ENCODE data around the gene GREB1L. TPM values are rescaled to one million over a fixed set of nuclear protein-coding genes. Genes with fewer than 3 reads are reported as not detected.
"Not testable (repeated sequence)": the region's sequence is repeated elsewhere in the genome, so short reads cannot be mapped to it uniquely, and the experiment has no call there.

Gene GREB1L
- polyA plus RNA-seq, 1 experiment, result 2.7 TPM

GRCh38 chr18:21277578-21277977 is 35.5 kb downstream of the GREB1L start:
- TF ChIP-seq, protein P1, sequence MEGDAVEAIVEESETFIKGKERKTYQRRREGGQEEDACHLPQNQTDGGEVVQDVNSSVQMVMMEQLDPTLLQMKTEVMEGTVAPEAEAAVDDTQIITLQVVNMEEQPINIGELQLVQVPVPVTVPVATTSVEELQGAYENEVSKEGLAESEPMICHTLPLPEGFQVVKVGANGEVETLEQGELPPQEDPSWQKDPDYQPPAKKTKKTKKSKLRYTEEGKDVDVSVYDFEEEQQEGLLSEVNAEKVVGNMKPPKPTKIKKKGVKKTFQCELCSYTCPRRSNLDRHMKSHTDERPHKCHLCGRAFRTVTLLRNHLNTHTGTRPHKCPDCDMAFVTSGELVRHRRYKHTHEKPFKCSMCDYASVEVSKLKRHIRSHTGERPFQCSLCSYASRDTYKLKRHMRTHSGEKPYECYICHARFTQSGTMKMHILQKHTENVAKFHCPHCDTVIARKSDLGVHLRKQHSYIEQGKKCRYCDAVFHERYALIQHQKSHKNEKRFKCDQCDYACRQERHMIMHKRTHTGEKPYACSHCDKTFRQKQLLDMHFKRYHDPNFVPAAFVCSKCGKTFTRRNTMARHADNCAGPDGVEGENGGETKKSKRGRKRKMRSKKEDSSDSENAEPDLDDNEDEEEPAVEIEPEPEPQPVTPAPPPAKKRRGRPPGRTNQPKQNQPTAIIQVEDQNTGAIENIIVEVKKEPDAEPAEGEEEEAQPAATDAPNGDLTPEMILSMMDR (IDR thresholded peaks at IDR 0.05; ENCODE audit: insufficient read depth, low read depth, low read length), result no peak
- H3K36me3 ChIP-seq (ENCODE audit: control insufficient read depth, insufficient read depth, low read length), result no peaks in the 10 kb centered on the region
- H3K4me3 ChIP-seq (ENCODE audit: low read depth, low read length), result no peak overlapping the region
- H3K27me3 ChIP-seq (ENCODE audit: control insufficient read depth, insufficient read depth, low read length), result no peaks in the 10 kb centered on the region
- CTCF ChIA-PET, result no interaction called here
- POLR2A ChIA-PET, result no interaction called here
- DNase-seq (ENCODE audit: low read depth), result no peak

- H3K27me3 ChIP-seq (ENCODE audit: control insufficient read depth, insufficient read depth, low read length); CTCF ChIA-PET; POLR2A ChIA-PET; H3K36me3 ChIP-seq (ENCODE audit: control insufficient read depth, insufficient read depth, low read length); H3K4me3 ChIP-seq (ENCODE audit: low read depth, low read length); DNase-seq (ENCODE audit: low read depth): not testable (repeated sequence)
Observed at GRCh38 chr18:21278218-21278617, 36.2 kb downstream of the GREB1L start.

DNA sequence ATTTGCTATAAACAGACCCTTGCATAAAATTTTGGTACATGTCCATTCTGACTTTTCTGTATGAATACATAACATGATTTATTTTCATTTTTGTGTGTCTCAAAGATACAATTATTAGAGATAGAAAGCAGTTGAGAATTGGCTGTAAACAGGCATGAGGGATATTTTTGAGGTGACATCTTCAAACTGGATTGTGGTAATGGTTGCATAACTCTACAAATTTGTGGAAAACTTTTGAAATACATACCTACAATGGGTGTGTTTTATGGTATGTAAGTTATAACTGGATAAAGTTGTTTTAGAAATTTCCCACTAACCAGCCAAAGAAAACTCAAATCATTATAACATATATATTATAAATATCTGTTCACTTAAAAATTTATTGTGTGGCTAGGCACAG is 39.6 kb downstream of the GREB1L start:
- POLR2A ChIA-PET, result no interaction called here
- CTCF ChIA-PET, result no interaction called here
- H3K4me3 ChIP-seq (ENCODE audit: low read depth, low read length), result no peak overlapping the region
- TF ChIP-seq, protein P1 (IDR thresholded peaks at IDR 0.05; ENCODE audit: insufficient read depth, low read depth, low read length), result no peak
- no peaks in the 10 kb centered on the region for H3K36me3 ChIP-seq (ENCODE audit: control insufficient read depth, insufficient read depth, low read length)
- no peaks in the 10 kb centered on the region for H3K27me3 ChIP-seq (ENCODE audit: control insufficient read depth, insufficient read depth, low read length)
- DNase-seq (ENCODE audit: low read depth), result no peak

GRCh38 chr18:21284540-21284939 is 42.5 kb downstream of the GREB1L start:
- no peak for DNase-seq (ENCODE audit: low read depth)
- CTCF ChIA-PET, result no interaction called here
- Histone ChIP-seq H3K36me3 (ENCODE audit: control insufficient read depth, insufficient read depth, low read length) (no peaks in the 10 kb centered on the region), H3K27me3 (ENCODE audit: control insufficient read depth, insufficient read depth, low read length) (no peaks in the 10 kb centered on the region), H3K4me3 (ENCODE audit: low read depth, low read length) (no peak overlapping the region)
- TF ChIP-seq, protein P1 (IDR thresholded peaks at IDR 0.05; ENCODE audit: insufficient read depth, low read depth, low read length), result no peak
- POLR2A ChIA-PET, result no interaction called here

DNA sequence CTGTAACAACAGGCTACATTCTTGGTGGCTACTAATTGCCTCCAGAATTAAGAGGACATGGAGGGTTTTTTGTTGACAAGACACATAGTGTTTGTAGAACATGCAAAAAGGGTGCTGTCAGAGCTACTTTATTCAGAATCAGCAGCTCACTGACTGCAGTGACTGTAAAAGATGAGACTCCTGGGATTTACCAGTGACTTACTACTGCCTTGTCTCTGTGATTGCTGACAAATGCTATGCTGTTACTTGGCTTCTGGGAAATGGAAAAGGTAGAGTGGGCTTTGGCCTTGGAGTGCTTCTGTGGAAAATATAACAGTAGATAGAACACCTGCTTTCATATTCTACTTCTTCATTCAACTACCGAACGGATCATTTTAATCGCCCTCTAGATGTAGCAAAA is 47.8 kb downstream of the GREB1L start:
- Histone ChIP-seq H3K36me3 (ENCODE audit: control insufficient read depth, insufficient read depth, low read length) (no peaks in the 10 kb centered on the region), H3K4me3 (ENCODE audit: low read depth, low read length) (no peak overlapping the region), H3K27me3 (ENCODE audit: control insufficient read depth, insufficient read depth, low read length) (no peaks in the 10 kb centered on the region)
- ChIA-PET POLR2A (no interaction called here), CTCF (interaction anchor here (1.0 kb wide), 1 partner anchor 10 kb away, joined by 3 read pairs; no protein-coding TSS in a partner anchor)
- no peak for DNase-seq (ENCODE audit: low read depth)
- TF ChIP-seq, protein P1 (IDR thresholded peaks at IDR 0.05; ENCODE audit: insufficient read depth, low read depth, low read length), result no peak

DNA sequence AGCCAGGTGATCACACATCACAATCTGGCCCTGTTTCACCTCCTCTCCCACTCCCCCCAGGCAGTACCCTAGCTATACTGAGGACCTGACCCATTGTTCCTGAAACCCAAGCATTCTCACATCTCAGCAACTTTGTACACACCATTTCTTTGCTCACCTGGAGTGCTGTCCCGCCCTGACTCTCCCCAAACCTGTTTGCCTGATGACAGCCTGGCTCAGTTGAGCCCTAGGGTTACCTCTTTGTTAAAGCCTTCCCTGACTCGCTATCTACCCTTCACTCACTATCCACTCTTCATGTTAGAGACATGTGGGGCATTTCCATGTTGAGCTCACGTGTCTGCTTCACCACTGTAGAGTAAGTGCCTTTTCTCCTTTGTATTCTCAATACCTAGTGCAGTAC is 49.1 kb downstream of the GREB1L start:
- CTCF ChIA-PET, result interaction anchor here (0.9 kb wide), 1 partner anchor 16 kb away, joined by 3 read pairs; no protein-coding TSS in a partner anchor
- Histone ChIP-seq H3K4me3 (ENCODE audit: low read depth, low read length) (no peak overlapping the region), H3K36me3 (ENCODE audit: control insufficient read depth, insufficient read depth, low read length) (no peaks in the 10 kb centered on the region), H3K27me3 (ENCODE audit: control insufficient read depth, insufficient read depth, low read length) (no peaks in the 10 kb centered on the region)
- TF ChIP-seq, protein P1 (IDR thresholded peaks at IDR 0.05; ENCODE audit: insufficient read depth, low read depth, low read length), result no peak
- no peak for DNase-seq (ENCODE audit: low read depth)
- POLR2A ChIA-PET, result no interaction called here
